H1 (cell line): ENCODE results near the gene ABHD14A. TPM values are rescaled to one million over a fixed set of nuclear protein-coding genes. Genes with fewer than 3 reads are reported as not detected.

Experiments used
- BRCA1 ChIP-seq: IDR thresholded peaks from 2 replicates; pipeline ENCODE4 v1.6.1; 2012; ENCODE audit warnings: low read depth, low read length, improper control_type of control experiment
- CHD7 ChIP-seq: fragments of 300-600 bp; sonication (generic); IDR thresholded peaks from 2 replicates; pipeline ENCODE4 v1.7.1; 2012; ENCODE audit warnings: low read length, moderate library complexity, mild to moderate bottlenecking, inconsistent platforms; ENCODE audit not compliant: insufficient replicate concordance
- PHF8 ChIP-seq: fragments of 200-600 bp; sonication (generic); conservative IDR thresholded peaks from 2 replicates; pipeline ENCODE4 v1.7.1; 2012; ENCODE audit warnings: low read depth, mild to moderate bottlenecking, inconsistent platforms, low read length, moderate library complexity
- SRF ChIP-seq: IDR thresholded peaks from 2 replicates; pipeline ENCODE4 v1.6.1; 2011; ENCODE audit warnings: mild to moderate bottlenecking, low read depth, low read length, moderate library complexity
- TEAD4 ChIP-seq: IDR thresholded peaks from 2 replicates; pipeline ENCODE4 v1.6.1; 2012; ENCODE audit warnings: low read depth, low read length, inconsistent platforms, mixed read lengths
- polyA plus RNA-seq, 7 experiments: library from polyadenylated mRNA; depleted of rRNA in 3 of 7; stranded (reverse) in 5 of 7; unstranded in 2 of 7; fragments of >200 nt in 5 of 7; fragments of 200-250 nt in 2 of 7; gene quantifications; 1 replicate in 5 of 7; 2 replicates in 1 of 7; 4 replicates in 1 of 7; pipeline versions ENCODE4 v1.2.1 to v1.2.3, GENCODE V29; 2011 to 2013; ENCODE audit warnings: missing spikeins in 2 of 7, mixed read lengths in 2 of 7
- total RNA-seq: library from RNA; stranded (reverse); fragmentation: NEBNext Ultra II Directional; extraction: Animal tissue kit (Norgen Biotek cat#: 25700); gene quantifications from 2 replicates; pipeline ENCODE4 v1.2.1, GENCODE V29; 2021

ABHD14A gene
- total and polyA plus RNA-seq, 2 of the 8 experiments (the other 6 are each of a cell fraction or from before 2014, with no cell fraction given), result 4.6 to 9.8 TPM

- TF ChIP-seq CHD7 (no peak), PHF8 (no peak), BRCA1 (no peak), SRF (no peak), TEAD4 (no peak)
Observed at GRCh38 chr3:51961602-51962569, 13.0 kb upstream of the ABHD14A start (continued).
